ENCODE data around the gene COBL. TPM values are rescaled to one million over a fixed set of nuclear protein-coding genes. Genes with fewer than 3 reads are reported as not detected.

The COBL gene
- polyA plus RNA-seq, 3 donors, result not detected

- no CpG with 5 or more reads among the region's 6 CpGs for WGBS (ENCODE audit: insufficient coverage)
- H3K36me3 ChIP-seq (replicated peaks in 1 of 2; ENCODE audit: control insufficient read depth in 1 of 2, insufficient read depth in 2 of 2, low read length in 2 of 2), result no peaks in the 10 kb centered on the region
- H3K4me3 Mint-ChIP-seq, result no peak overlapping the region
- H3K4me2 ChIP-seq (replicated peaks; ENCODE audit: extremely low read depth, low read length, poor library complexity, severe bottlenecking), result no peak overlapping the region
- TF ChIP-seq CTCF (IDR thresholded peaks at IDR 0.05), result no peak
- peaks cover 0 to 2% (median 2%) of the 10 kb centered on the region in 3 donors for H3K27me3 Mint-ChIP-seq (ENCODE audit: low read depth in 3 of 3)
- no peaks in the 10 kb centered on the region for H3K9me3 ChIP-seq (replicated peaks in 1 of 2; ENCODE audit: control insufficient read depth in 1 of 2, insufficient read depth in 1 of 2, low read length in 2 of 2)
- no peak overlapping the region for H3K27ac Mint-ChIP-seq
- H3K9me3 Mint-ChIP-seq, result peaks cover 0 to 3% (median 0%) of the 10 kb centered on the region in 7 donors
- H3K9ac ChIP-seq (ENCODE audit: insufficient read depth, low read length, poor library complexity, severe bottlenecking), result no peak overlapping the region
- H3K27me3 ChIP-seq (ENCODE audit: control insufficient read depth in 2 of 2, insufficient read depth in 2 of 2, low read length in 2 of 2), result peaks cover 0 to 4% of the 10 kb centered on the region in 2 donors
- no peaks in the 10 kb centered on the region for H3K79me2 ChIP-seq (ENCODE audit: insufficient read depth, low read length)
- H3K27ac ChIP-seq (ENCODE audit: low read depth in 1 of 2, low read length in 2 of 2), result no peak overlapping the region
- H3K4me3 ChIP-seq (replicated peaks in 1 of 3; ENCODE audit: low read depth in 2 of 3, low read length in 3 of 3), result no peak overlapping the region
- H4K20me1 ChIP-seq (ENCODE audit: insufficient read depth, low read length), result no peaks in the 10 kb centered on the region
- H3K4me1 Mint-ChIP-seq, result peaks cover 5% of the 10 kb centered on the region
- peaks cover 0 to 5% of the 10 kb centered on the region in 2 donors for H3K4me1 ChIP-seq (ENCODE audit: control insufficient read depth in 1 of 2, insufficient read depth in 2 of 2, low read length in 2 of 2)
- intact Hi-C loops (cut with micrococcal nuclease), result loop anchor here (5.0 kb wide), 2 partner anchors 695 to 1070 kb away; partner anchors contain the start of gene ZPBP (in 2 of the 2)
- H2AFZ ChIP-seq (ENCODE audit: insufficient read depth, low read depth, low read length, poor library complexity, severe bottlenecking), result no peak overlapping the region
- no peak for DNase-seq
- no peaks in the 10 kb centered on the region for H3K36me3 Mint-ChIP-seq
Observed at GRCh38 chr7:51161937-51162336, 154.7 kb downstream of the COBL start.

- peak; percentile 93 for TF ChIP-seq CTCF (IDR thresholded peaks at IDR 0.05)
- intact Hi-C loops (cut with micrococcal nuclease), result loop anchor here (5.0 kb wide), 2 partner anchors 694 to 1069 kb away; partner anchors contain the start of gene ZPBP (in 2 of the 2)
- no peak overlapping the region for H3K27ac Mint-ChIP-seq
- H3K27me3 ChIP-seq (ENCODE audit: control insufficient read depth in 2 of 2, insufficient read depth in 2 of 2, low read length in 2 of 2), result peaks cover 0 to 4% of the 10 kb centered on the region in 2 donors
- peak; percentile 21 to 48 (median 32) for DNase-seq
- H3K9me3 Mint-ChIP-seq, result peaks cover 0 to 3% (median 0%) of the 10 kb centered on the region in 7 donors
- H3K9ac ChIP-seq (ENCODE audit: insufficient read depth, low read length, poor library complexity, severe bottlenecking), result no peak overlapping the region
- H3K36me3 ChIP-seq (replicated peaks in 1 of 2; ENCODE audit: control insufficient read depth in 1 of 2, insufficient read depth in 2 of 2, low read length in 2 of 2), result no peaks in the 10 kb centered on the region
- H3K27ac ChIP-seq (ENCODE audit: low read depth in 1 of 2, low read length in 2 of 2), result no peak overlapping the region
- no peak overlapping the region for H2AFZ ChIP-seq (ENCODE audit: insufficient read depth, low read depth, low read length, poor library complexity, severe bottlenecking)
- H4K20me1 ChIP-seq (ENCODE audit: insufficient read depth, low read length), result no peaks in the 10 kb centered on the region
- 34% methylated on average over 5 of the region's 9 CpGs for WGBS (ENCODE audit: insufficient coverage)
- H3K4me3 ChIP-seq (replicated peaks in 1 of 3; ENCODE audit: low read depth in 2 of 3, low read length in 3 of 3), result no peak overlapping the region
- H3K4me1 Mint-ChIP-seq, result peaks cover 8% of the 10 kb centered on the region
- no peaks in the 10 kb centered on the region for H3K9me3 ChIP-seq (replicated peaks in 1 of 2; ENCODE audit: control insufficient read depth in 1 of 2, insufficient read depth in 1 of 2, low read length in 2 of 2)
- H3K4me1 ChIP-seq (ENCODE audit: control insufficient read depth in 1 of 2, insufficient read depth in 2 of 2, low read length in 2 of 2), result peaks cover 0 to 5% of the 10 kb centered on the region in 2 donors
- H3K79me2 ChIP-seq (ENCODE audit: insufficient read depth, low read length), result no peaks in the 10 kb centered on the region
- peaks cover 0 to 2% (median 2%) of the 10 kb centered on the region in 3 donors for H3K27me3 Mint-ChIP-seq (ENCODE audit: low read depth in 3 of 3)
- no peak overlapping the region for H3K4me2 ChIP-seq (replicated peaks; ENCODE audit: extremely low read depth, low read length, poor library complexity, severe bottlenecking)
- no peaks in the 10 kb centered on the region for H3K36me3 Mint-ChIP-seq
- no peak overlapping the region for H3K4me3 Mint-ChIP-seq
Observed at GRCh38 chr7:51160990-51161615, 155.5 kb downstream of the COBL start.

Measured in CD14-positive monocyte (primary cell).